ENCODE results near the gene TNS2.

The TNS2 gene

GRCh38 chr12:53102883-53103807 lies 53.3 kb downstream of the TNS2 start, which contains the start of gene SOAT2:
Gene SOAT2, plus strand, starts transcription at chr12:53103486. Its CDS starts 92 bp downstream, at chr12:53103578.
- H3K9me3 ChIP-seq (ENCODE audit: insufficient read depth, low read length): no peaks in the 10 kb centered on the region
- no peaks in the 10 kb centered on the region for H4K20me1 ChIP-seq (ENCODE audit: low read depth, low read length)
- TF ChIP-seq EZH2phosphoT487 (conservative IDR thresholded peaks at IDR 0.05; ENCODE audit: low read length) (no peak), CTCF (IDR thresholded peaks at IDR 0.05; ENCODE audit: insufficient read depth, low read length, poor library complexity, severe bottlenecking) (no peak)
- peak within 1 kb of the TSS; percentile 87 for H3K27ac ChIP-seq (ENCODE audit: low read depth, low read length)
- no peaks in the 10 kb centered on the region for H3K27me3 ChIP-seq (ENCODE audit: low read length)
- H3K36me3 ChIP-seq (ENCODE audit: low read length): no peaks in the 10 kb centered on the region
- no peaks in the 10 kb centered on the region for H3K79me2 ChIP-seq (ENCODE audit: insufficient read depth, low read length)
- H3K9me2 ChIP-seq (replicated peaks; ENCODE audit: insufficient read depth, low read length): no peaks in the 10 kb centered on the region
- H2AFZ ChIP-seq (ENCODE audit: low read depth, low read length, severe bottlenecking): peak within 1 kb of the TSS; percentile 29
- H3K4me2 ChIP-seq (ENCODE audit: low read depth, low read length, poor library complexity, severe bottlenecking): peak within 1 kb of the TSS; percentile 49
- peaks cover 22% of the 10 kb centered on the region for H3F3A ChIP-seq (ENCODE audit: insufficient read depth)
- H3K9ac ChIP-seq (ENCODE audit: low read length): peak within 1 kb of the TSS; percentile 50
- peak within 1 kb of the TSS; percentile 40 for H3K4me3 ChIP-seq (ENCODE audit: insufficient read depth, low read length, poor library complexity, severe bottlenecking)

- Histone ChIP-seq H3K4me3 (ENCODE audit: insufficient read depth, low read length, poor library complexity, severe bottlenecking) (peak overlapping the region; percentile 40), H3K79me2 (ENCODE audit: insufficient read depth, low read length) (no peaks in the 10 kb centered on the region), H3K27me3 (ENCODE audit: low read length) (no peaks in the 10 kb centered on the region), H3K4me2 (ENCODE audit: low read depth, low read length, poor library complexity, severe bottlenecking) (peak overlapping the region; percentile 49), H3K27ac (ENCODE audit: low read depth, low read length) (peak overlapping the region; percentile 87), H3K36me3 (ENCODE audit: low read length) (no peaks in the 10 kb centered on the region), H3F3A (ENCODE audit: insufficient read depth) (peaks cover 14% of the 10 kb centered on the region), H2AFZ (ENCODE audit: low read depth, low read length, severe bottlenecking) (no peak overlapping the region), H3K9me2 (replicated peaks; ENCODE audit: insufficient read depth, low read length) (no peaks in the 10 kb centered on the region), H4K20me1 (ENCODE audit: low read depth, low read length) (no peaks in the 10 kb centered on the region), H3K9me3 (ENCODE audit: insufficient read depth, low read length) (no peaks in the 10 kb centered on the region), H3K9ac (ENCODE audit: low read length) (peak overlapping the region; percentile 50)
- TF ChIP-seq EZH2phosphoT487 (conservative IDR thresholded peaks at IDR 0.05; ENCODE audit: low read length): no peak
- TF ChIP-seq CTCF (IDR thresholded peaks at IDR 0.05; ENCODE audit: insufficient read depth, low read length, poor library complexity, severe bottlenecking): no peak
Observed at GRCh38 chr12:53103860-53104305, 54.0 kb downstream of the TNS2 start.

- H4K20me1 ChIP-seq (ENCODE audit: low read depth, low read length): no peaks in the 10 kb centered on the region
- TF ChIP-seq EZH2phosphoT487 (conservative IDR thresholded peaks at IDR 0.05; ENCODE audit: low read length) (no peak), CTCF (IDR thresholded peaks at IDR 0.05; ENCODE audit: insufficient read depth, low read length, poor library complexity, severe bottlenecking) (no peak)
Observed at GRCh38 chr12:53105256-53105655, 55.4 kb downstream of the TNS2 start.

More at GRCh38 chr12:53105256-53105655, 55.4 kb downstream of the TNS2 start:
- peak overlapping the region; percentile 87; the same call in 1 of the 2 replicates for H3K27ac ChIP-seq (ENCODE audit: low read depth, low read length)
- 0 out of 2 replicates have a peak, but pooled peaks cover 5% of the 10 kb centered on the region for H3K36me3 ChIP-seq (ENCODE audit: low read length)
- no peak overlapping the region for H3K4me2 ChIP-seq (ENCODE audit: low read depth, low read length, poor library complexity, severe bottlenecking)
- no peak overlapping the region for H2AFZ ChIP-seq (ENCODE audit: low read depth, low read length, severe bottlenecking)
- H3K9ac ChIP-seq (ENCODE audit: low read length): no peak overlapping the region
- H3K9me2 ChIP-seq (replicated peaks; ENCODE audit: insufficient read depth, low read length): no peaks in the 10 kb centered on the region
- H3F3A ChIP-seq (ENCODE audit: insufficient read depth): peaks cover 13% of the 10 kb centered on the region
- H3K27me3 ChIP-seq (ENCODE audit: low read length): no peaks in the 10 kb centered on the region
- no peaks in the 10 kb centered on the region for H3K9me3 ChIP-seq (ENCODE audit: insufficient read depth, low read length)
- no peak overlapping the region for H3K4me3 ChIP-seq (ENCODE audit: insufficient read depth, low read length, poor library complexity, severe bottlenecking)
- no peaks in the 10 kb centered on the region for H3K79me2 ChIP-seq (ENCODE audit: insufficient read depth, low read length)

All from SU-DHL-6 (cell line).